Measurements from ENCODE around the gene GK. TPM values are rescaled to one million over a fixed set of nuclear protein-coding genes. Genes with fewer than 3 reads are reported as not detected.

The GK gene
- total and polyA plus RNA-seq, 9 of the 15 experiments (the other 6 are each of a cell fraction or from before 2014, with no cell fraction given), result 8.0 to 15.7 (median 12.4) TPM

GRCh38 chrX:30652527-30653414 is 452 bp upstream of the GK start (continued):
- TF ChIP-seq AFF4 (CRISPR knock-in tag; IDR thresholded peaks at IDR 0.05) (peak; percentile 78; the same call in 1 of the 2 replicates), SMARCB1 (IDR thresholded peaks at IDR 0.05; ENCODE audit: insufficient read length, low read depth) (no peak), SRF (CRISPR knock-in tag; IDR thresholded peaks at IDR 0.05) (no peak), MIER1 (IDR thresholded peaks at IDR 0.05; ENCODE audit: low read depth) (no peak), ZNF280A (IDR thresholded peaks at IDR 0.05; ENCODE audit: low read depth, partially characterized antibody) (no peak), EWSR1 (IDR thresholded peaks at IDR 0.05; ENCODE audit: borderline replicate concordance, low read depth, partially characterized antibody) (no peak), KHSRP (IDR thresholded peaks at IDR 0.05) (no peak), HDAC1 (IDR thresholded peaks at IDR 0.05) (peak in 1 of 2 experiments; percentile 70; a peak in 2 of 4 replicates), ZNF212 (CRISPR knock-in tag; IDR thresholded peaks at IDR 0.05) (no peak), TOE1 (IDR thresholded peaks at IDR 0.05; ENCODE audit: borderline replicate concordance) (peak; percentile 85), TOE1 (CRISPR knock-in tag; IDR thresholded peaks at IDR 0.05; ENCODE audit: borderline replicate concordance, low read depth) (no peak), PML (IDR thresholded peaks at IDR 0.05; ENCODE audit: low read length) (no peak), ESRRA (IDR thresholded peaks at IDR 0.05; ENCODE audit: borderline replicate concordance, low read depth) (peak; percentile 83; the same call in 1 of the 2 replicates), ZNF592 (IDR thresholded peaks at IDR 0.05) (0 out of 2 replicates have a peak, but pooled peaks have one; percentile 71), FOXP1 (CRISPR knock-in tag; IDR thresholded peaks at IDR 0.05) (no peak; the same call in 1 of the 2 replicates), TEAD4 (IDR thresholded peaks at IDR 0.05; ENCODE audit: low read length) (no peak), TEAD4 (CRISPR knock-in tag; IDR thresholded peaks at IDR 0.05; ENCODE audit: borderline replicate concordance) (no peak), MAFK (IDR thresholded peaks at IDR 0.05; ENCODE audit: low read length) (no peak)

All from K562 (cell line).